Measurements from ENCODE around the gene RNF220.

Gene RNF220

GRCh38 chr1:44513111-44513510, 108.1 kb downstream of the RNF220 start:
- peaks cover 11% of the 10 kb centered on the region; the same call in 1 of the 2 replicates for H3K27me3 ChIP-seq (ENCODE audit: control insufficient read depth, low read length)
- no peaks in the 10 kb centered on the region for H3K4me1 ChIP-seq (ENCODE audit: control insufficient read depth, low read length)
- H3K79me2 ChIP-seq (ENCODE audit: control insufficient read depth, low read length): no peaks in the 10 kb centered on the region
- H3K27ac ChIP-seq (ENCODE audit: low read depth, low read length): no peak overlapping the region
- H3K9me2 ChIP-seq (replicated peaks; ENCODE audit: control insufficient read depth, low read length): no peaks in the 10 kb centered on the region
- H3K4me3 ChIP-seq (ENCODE audit: low read length): no peak overlapping the region
- H3K4me2 ChIP-seq (ENCODE audit: low read length): no peak overlapping the region
- no peaks in the 10 kb centered on the region for H3K9me3 ChIP-seq (ENCODE audit: control insufficient read depth, insufficient read depth, low read length)
- H3F3A ChIP-seq (ENCODE audit: control insufficient read depth, insufficient read depth): no peaks in the 10 kb centered on the region
- no peaks in the 10 kb centered on the region for H4K20me1 ChIP-seq (ENCODE audit: control insufficient read depth, insufficient read depth, low read depth, low read length)
- no peaks in the 10 kb centered on the region for H3K36me3 ChIP-seq (ENCODE audit: control insufficient read depth, low read length)
- TF ChIP-seq CTCF (IDR thresholded peaks at IDR 0.05; ENCODE audit: low read depth, low read length, poor library complexity, severe bottlenecking) (no peak), EZH2phosphoT487 (IDR thresholded peaks at IDR 0.05; ENCODE audit: borderline replicate concordance, low read length) (no peak)

GRCh38 chr1:44514673-44515072, 109.6 kb downstream of the RNF220 start:
- H3K4me3 ChIP-seq (ENCODE audit: low read length): no peak overlapping the region
- no peak overlapping the region for H3K27ac ChIP-seq (ENCODE audit: low read depth, low read length)
- H3K4me1 ChIP-seq (ENCODE audit: control insufficient read depth, low read length): no peaks in the 10 kb centered on the region
- H3K4me2 ChIP-seq (ENCODE audit: low read length): no peak overlapping the region
- H3K9me3 ChIP-seq (ENCODE audit: control insufficient read depth, insufficient read depth, low read length): no peaks in the 10 kb centered on the region
- H3K9me2 ChIP-seq (replicated peaks; ENCODE audit: control insufficient read depth, low read length): no peaks in the 10 kb centered on the region
- peaks cover 12% of the 10 kb centered on the region; the same call in 1 of the 2 replicates for H3K27me3 ChIP-seq (ENCODE audit: control insufficient read depth, low read length)
- H3F3A ChIP-seq (ENCODE audit: control insufficient read depth, insufficient read depth): no peaks in the 10 kb centered on the region
- no peaks in the 10 kb centered on the region for H3K79me2 ChIP-seq (ENCODE audit: control insufficient read depth, low read length)
- H4K20me1 ChIP-seq (ENCODE audit: control insufficient read depth, insufficient read depth, low read depth, low read length): no peaks in the 10 kb centered on the region
- H3K36me3 ChIP-seq (ENCODE audit: control insufficient read depth, low read length): no peaks in the 10 kb centered on the region
- no peak for TF ChIP-seq CTCF (IDR thresholded peaks at IDR 0.05; ENCODE audit: low read depth, low read length, poor library complexity, severe bottlenecking)
- TF ChIP-seq EZH2phosphoT487 (IDR thresholded peaks at IDR 0.05; ENCODE audit: borderline replicate concordance, low read length): no peak

- Histone ChIP-seq H3K36me3 (ENCODE audit: control insufficient read depth, low read length) (no peaks in the 10 kb centered on the region), H3K9me3 (ENCODE audit: control insufficient read depth, insufficient read depth, low read length) (no peaks in the 10 kb centered on the region), H3K79me2 (ENCODE audit: control insufficient read depth, low read length) (no peaks in the 10 kb centered on the region), H3K4me1 (ENCODE audit: control insufficient read depth, low read length) (no peaks in the 10 kb centered on the region), H3F3A (ENCODE audit: control insufficient read depth, insufficient read depth) (no peaks in the 10 kb centered on the region), H3K9me2 (replicated peaks; ENCODE audit: control insufficient read depth, low read length) (no peaks in the 10 kb centered on the region), H3K27me3 (ENCODE audit: control insufficient read depth, low read length) (peaks cover 13% of the 10 kb centered on the region; the same call in 1 of the 2 replicates), H3K27ac (ENCODE audit: low read depth, low read length) (no peak overlapping the region), H3K4me3 (ENCODE audit: low read length) (no peak overlapping the region), H3K4me2 (ENCODE audit: low read length) (no peak overlapping the region), H4K20me1 (ENCODE audit: control insufficient read depth, insufficient read depth, low read depth, low read length) (no peaks in the 10 kb centered on the region)
- TF ChIP-seq CTCF (IDR thresholded peaks at IDR 0.05; ENCODE audit: low read depth, low read length, poor library complexity, severe bottlenecking) (no peak), EZH2phosphoT487 (IDR thresholded peaks at IDR 0.05; ENCODE audit: borderline replicate concordance, low read length) (no peak)
These were observed 110.4 kb downstream of the RNF220 start for GRCh38 chr1:44515416-44515815.
